HEK293 (cell line): Measurements from ENCODE around the gene CALHM2.

Experiments
- CTCF ChIP-seq: fragments of 450-650 bp; formaldehyde crosslinking; IDR thresholded peaks from 2 replicates; pipeline ENCODE4 v1.5.1; 2016; ENCODE audit warnings: missing biosample characterization, missing genetic modification characterization
- MZF1 ChIP-seq: fragments of 450-650 bp; formaldehyde crosslinking; IDR thresholded peaks from 2 replicates; pipeline ENCODE4 v1.5.1; 2017; ENCODE audit warnings: missing biosample characterization, missing genetic modification characterization, borderline replicate concordance
- ZBTB7A ChIP-seq: fragments of 450-650 bp; formaldehyde crosslinking; IDR thresholded peaks from 2 replicates; pipeline ENCODE4 v1.5.1; 2016; ENCODE audit warnings: low read depth, missing biosample characterization, missing genetic modification characterization
- ZFP3 ChIP-seq: fragments of 450-650 bp; formaldehyde crosslinking; IDR thresholded peaks from 2 replicates; pipeline ENCODE4 v1.5.1; 2016; ENCODE audit warnings: low read depth, missing biosample characterization, missing genetic modification characterization
- ZNF121 ChIP-seq: fragments of 450-650 bp; formaldehyde crosslinking; IDR thresholded peaks from 2 replicates; pipeline ENCODE4 v1.5.1; 2016; ENCODE audit warnings: missing biosample characterization, missing genetic modification characterization

DNA sequence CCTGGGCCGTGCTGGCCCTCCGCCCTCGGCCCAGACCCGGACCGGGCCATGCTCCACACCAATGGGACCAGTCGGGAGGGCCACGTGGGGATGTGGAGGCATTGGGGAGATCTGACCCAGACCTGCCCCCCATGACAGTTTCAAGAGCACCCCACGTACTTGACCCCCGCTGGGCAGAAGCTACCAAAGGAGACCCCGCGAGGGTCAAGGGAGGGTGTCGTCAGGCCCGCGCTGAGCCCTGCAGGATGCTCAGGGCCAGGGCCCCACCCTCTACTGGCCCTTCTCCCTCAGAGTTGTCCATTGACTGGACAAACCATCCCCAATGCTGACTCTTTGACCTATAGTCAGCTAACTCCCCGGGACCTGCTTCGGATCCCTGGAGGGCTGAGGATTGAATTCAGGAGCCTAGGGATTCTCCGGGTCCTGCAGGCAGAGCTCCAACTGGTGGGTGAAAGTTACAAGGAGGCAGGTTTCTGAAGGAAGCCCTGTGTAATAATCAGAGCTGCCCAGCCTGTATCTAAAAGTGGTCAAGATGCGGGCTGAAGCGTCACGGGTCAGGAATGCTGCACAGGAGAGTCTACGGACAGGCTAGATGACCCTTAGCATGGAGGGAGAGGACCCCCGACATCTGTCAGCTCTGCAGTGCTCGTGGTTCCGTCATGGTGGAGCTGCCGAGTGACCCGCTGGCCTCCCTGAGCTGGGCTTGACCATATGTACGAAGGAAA is 498 bp upstream of the CALHM2 start:
- TF ChIP-seq CTCF (tag by site-specific recombination) (no peak), ZNF121 (no peak), ZFP3 (tag by site-specific recombination) (no peak), MZF1 (no peak), ZBTB7A (tag by site-specific recombination) (no peak)
